ENCODE measurements around the gene ATMIN.

Gene ATMIN

DNA sequence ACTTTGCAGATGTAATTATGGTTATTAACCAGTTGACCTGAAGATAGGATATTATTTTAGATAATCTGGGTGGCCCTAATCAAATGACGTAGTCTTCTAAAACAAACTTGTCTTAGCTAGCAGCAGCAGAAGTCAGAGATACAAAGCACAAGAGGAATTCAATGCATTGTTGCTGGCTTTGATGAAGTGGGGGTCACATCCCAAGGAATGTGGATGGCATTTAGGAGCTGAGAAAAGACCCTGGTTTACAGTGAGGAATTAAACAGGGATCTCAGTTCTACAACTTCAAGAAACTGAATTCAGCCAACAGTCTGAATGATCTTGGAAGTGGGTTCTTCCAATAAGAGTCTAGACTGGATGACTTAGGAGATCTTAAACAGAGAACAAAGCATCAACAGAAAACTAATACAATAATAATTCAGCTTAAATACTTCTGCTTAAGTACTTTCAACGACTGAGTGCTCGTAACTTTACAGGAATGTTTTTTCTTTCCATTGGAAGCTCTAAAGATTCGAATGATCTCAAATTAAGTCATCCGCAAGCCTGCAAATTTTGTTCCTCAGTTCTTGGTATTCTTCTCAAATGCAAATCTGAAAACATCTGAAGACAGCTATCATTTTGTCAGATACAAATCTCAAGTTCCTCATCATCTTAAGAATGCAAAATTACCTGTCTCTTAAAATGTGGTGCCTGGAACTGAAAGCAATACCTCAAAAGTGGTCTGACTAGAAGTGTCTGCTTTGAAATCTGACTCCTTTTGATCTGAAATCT, 38.1 kb downstream of the ATMIN start:
- DNase-seq: no peak

DNA sequence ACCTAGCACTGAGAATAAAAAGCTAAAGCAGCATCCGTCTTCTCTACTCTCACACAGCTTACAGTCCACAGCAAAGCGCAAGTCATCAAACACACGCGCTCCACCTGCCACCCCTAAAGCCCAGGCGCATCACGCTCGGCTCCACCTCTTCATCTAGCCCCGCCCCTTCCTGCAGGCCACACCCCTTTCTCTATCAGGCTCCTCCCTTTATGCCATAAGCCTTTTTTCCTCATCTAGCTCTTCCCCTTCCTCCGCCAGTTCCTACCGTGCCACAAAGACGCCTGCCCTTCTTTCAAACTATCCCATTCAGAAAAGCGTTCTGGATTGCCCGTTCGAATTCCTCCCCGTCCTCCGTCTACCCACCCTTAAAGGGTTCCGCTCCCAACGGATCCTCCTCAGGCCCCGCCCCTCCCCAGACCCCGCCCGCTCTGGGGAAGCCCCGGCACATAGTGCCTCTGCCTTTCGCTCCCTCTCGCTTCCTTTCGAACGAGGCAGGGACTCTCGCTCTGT, 41.0 kb downstream of the ATMIN start:
- DNase-seq: peak; percentile 82

- peak; percentile 90 for DNase-seq
These were observed 41.7 kb downstream of the ATMIN start, which contains the start of gene C16orf46 for GRCh38 chr16:81077076-81077940. TSS of gene C16orf46 (minus strand) at chr16:81077238. CDS start at chr16:81063955, 13,283 bp downstream.

GRCh38 chr16:81080233-81080632, 44.6 kb downstream of the ATMIN start:
- no peak for DNase-seq

DNA sequence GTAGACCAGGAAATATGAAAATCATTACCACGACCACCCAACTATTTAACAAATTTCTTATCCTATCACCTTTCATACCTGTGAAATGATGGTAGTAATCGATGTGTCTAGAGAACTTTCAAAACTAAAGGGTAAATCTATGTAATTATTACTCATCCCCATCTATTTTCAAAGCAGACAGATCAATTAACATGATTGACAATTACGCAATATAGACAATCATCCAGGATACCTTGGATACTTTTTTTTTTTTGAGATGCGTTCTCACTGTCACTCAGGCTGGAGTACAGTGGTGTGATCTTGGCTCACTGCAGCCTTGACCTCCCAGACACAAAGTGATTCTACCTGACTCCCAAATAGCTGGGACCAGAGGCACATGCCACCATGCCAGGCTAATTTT, 45.4 kb downstream of the ATMIN start:
- DNase-seq: no peak

GRCh38 chr16:81088836-81089235, 53.2 kb downstream of the ATMIN start:
- DNase-seq: no peak

GRCh38 chr16:81094771-81095251, 59.2 kb downstream of the ATMIN start:
- DNase-seq: no peak

- no peak for DNase-seq
These were observed 60.0 kb downstream of the ATMIN start for GRCh38 chr16:81095653-81095952.

DNA sequence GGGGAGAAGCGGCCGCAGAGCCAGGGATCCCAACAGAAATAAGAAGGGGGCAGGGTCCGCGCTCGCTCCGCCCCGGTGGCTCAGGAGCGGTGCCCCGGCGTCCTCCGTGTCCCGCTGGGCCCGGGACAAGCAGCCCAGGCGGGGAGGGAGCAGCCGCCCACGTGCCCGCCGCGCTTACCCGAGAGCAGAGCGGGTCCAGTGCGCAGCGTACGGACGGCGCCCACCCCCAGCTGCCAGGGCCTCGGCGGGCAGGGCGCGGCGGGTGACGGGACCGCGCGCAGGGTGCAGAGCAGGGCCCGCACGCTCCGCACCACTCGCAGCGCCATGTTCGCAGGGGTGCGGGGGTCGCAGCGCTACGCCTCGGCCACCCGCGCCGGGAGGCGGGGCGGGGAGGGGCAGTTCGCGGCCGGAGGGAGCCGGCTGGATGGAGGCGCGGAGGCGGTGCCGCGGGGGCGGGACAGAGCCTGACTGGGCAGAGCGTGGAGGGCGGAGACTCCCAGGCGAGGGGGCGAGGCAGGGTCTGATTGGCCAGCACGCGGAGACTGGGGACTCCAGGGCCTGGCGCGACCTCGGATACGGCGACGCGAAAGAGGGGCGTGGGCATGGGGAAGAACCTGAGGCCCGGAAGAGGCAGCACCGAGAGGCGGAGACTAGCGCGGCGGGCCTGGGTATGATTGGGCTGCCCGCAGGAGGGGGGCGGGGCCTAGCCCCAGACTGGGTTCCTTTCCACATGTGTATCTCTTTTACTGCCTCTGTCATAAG, 60.5 kb downstream of the ATMIN start, which contains the start of gene GCSH:
Gene GCSH, minus strand, starts transcription at position 443 of the 762 bp plus-strand sequence. Its CDS starts 117 bp downstream, at position 326.
- DNase-seq: peak; percentile 97

GRCh38 chr16:81096715-81097208, 61.1 kb downstream of the ATMIN start:
- no peak for DNase-seq
